HCT116 (cell line): ENCODE data around the gene CPT2. TPM values are rescaled to one million over a fixed set of nuclear protein-coding genes. Genes with fewer than 3 reads are reported as not detected.

ENCODE experiments used
- ATAC-seq: fragments of 200-7000 bp; cut with Tn5 transposase; 2 replicates; pipeline ENCODE4 v1.9.1; 2020; ENCODE audit warnings: mild to moderate bottlenecking, moderate library complexity
- BruUV-seq: library from RNA; stranded (reverse); fragments of 400-500 nt; replicated peaks from 2 replicates; lab custom pipeline; 2021; lab: Mats Ljungman, UMichigan
- CTCF ChIA-PET: fragments of 300-600 bp; sonication (Branson Sonifier 250); formaldehyde crosslinking; loops from one replicate; lab custom pipeline; 2021; ENCODE audit warnings: antibody characterized with exemption; lab: Charles Lee
- POLR2A ChIA-PET: fragments of 300-600, 350-600 bp; sonication (Branson Sonifier 250); formaldehyde crosslinking; loops from one replicate; lab custom pipeline; 2021; ENCODE audit warnings: antibody characterized with exemption; lab: Charles Lee
- RAD21 ChIA-PET, 2 experiments: fragments of 300-600 bp; sonication (Branson Sonifier 250); formaldehyde crosslinking; loops; one replicate each; lab custom pipeline; 2023; ENCODE audit warnings: low total read pairs in 2 of 2; ENCODE audit not compliant: uncharacterized antibody in 2 of 2, unreplicated experiment in 2 of 2, low non-redundant PET in 1 of 2; lab: Charles Lee
- DNase-seq: peaks from one replicate; pipeline ENCODE4 v3.0.0-alpha.2; 2010; ENCODE audit warnings: low read depth, low spot score
- H2AFZ ChIP-seq: fragments of 200-600 bp; shearing (Covaris generic), sonication (generic); 2 replicates; pipeline ENCODE4 v1.6.1; 2017; ENCODE audit warnings: low read depth, mixed run types, mixed read lengths, antibody characterized with exemption, low read length; ENCODE audit not compliant: poor library complexity, severe bottlenecking
- H3K27ac ChIP-seq: 2 replicates; pipeline ENCODE4 v1.5.1; 2012; ENCODE audit warnings: low read depth, low read length
- H3K27me3 ChIP-seq: fragments of 200-600 bp; sonication (generic); 2 replicates; pipeline ENCODE4 v1.6.1; 2016; ENCODE audit warnings: mixed run types, low read length, mixed read lengths; ENCODE audit not compliant: insufficient read depth
- H3K36me3 ChIP-seq, 2 experiments: fragments of 200-500 bp in 1 of 2; fragments of 200-600 bp in 1 of 2; sonication (Bioruptor generic) in 1 of 2; sonication (generic) in 1 of 2; 2 replicates each; pipeline versions ENCODE4 v1.5.1 to v1.6.1; 2014 to 2016; ENCODE audit warnings: low read length in 2 of 2, inconsistent platforms in 1 of 2, mixed read lengths in 1 of 2, mixed run types in 1 of 2; ENCODE audit not compliant: insufficient read depth in 2 of 2, control insufficient read depth in 1 of 2
- H3K4me1 ChIP-seq, 2 experiments: fragments of 200-600 bp in 1 of 2; sonication (generic) in 1 of 2; 2 replicates each; pipeline versions ENCODE4 v1.5.1 to v1.6.1; 2012 to 2017; ENCODE audit warnings: low read length in 2 of 2, inconsistent platforms in 1 of 2, mild to moderate bottlenecking in 1 of 2, mixed read lengths in 1 of 2, mixed run types in 1 of 2, moderate library complexity in 1 of 2; ENCODE audit not compliant: insufficient read depth in 2 of 2, control insufficient read depth in 1 of 2
- H3K4me2 ChIP-seq: fragments of 200-600 bp; sonication (generic); 2 replicates; pipeline ENCODE4 v1.6.1; 2017; ENCODE audit warnings: mixed run types, low read length, mixed read lengths
- H3K4me3 ChIP-seq, 2 experiments: fragments of 200-600 bp in 1 of 2; sonication (generic) in 1 of 2; replicated peaks in 1 of 2; 2 replicates each; pipeline ENCODE4 v1.5.1; 2011 to 2016; ENCODE audit warnings: low read length in 2 of 2, control low read depth in 1 of 2, low read depth in 1 of 2, mild to moderate bottlenecking in 1 of 2, mixed read lengths in 1 of 2, mixed run types in 1 of 2
- H3K79me2 ChIP-seq: fragments of 200-600 bp; sonication (generic); 2 replicates; pipeline ENCODE4 v1.6.1; 2017; ENCODE audit warnings: mild to moderate bottlenecking, mixed run types, low read length, moderate library complexity, mixed read lengths; ENCODE audit not compliant: insufficient read depth
- H3K9ac ChIP-seq: fragments of 200-600 bp; sonication (generic); 2 replicates; pipeline ENCODE4 v1.6.1; 2016; ENCODE audit warnings: low read length, mixed read lengths
- H3K9me2 ChIP-seq: fragments of 200-600 bp; sonication (generic), shearing (Covaris generic); 2 replicates; pipeline ENCODE4 v1.6.1; 2017; ENCODE audit warnings: mixed run types, mild to moderate bottlenecking, moderate library complexity; ENCODE audit not compliant: insufficient read depth
- H3K9me3 ChIP-seq, 2 experiments: fragments of 200-500 bp in 1 of 2; fragments of 200-600 bp in 1 of 2; sonication (Bioruptor generic) in 1 of 2; sonication (generic) in 1 of 2; 2 replicates each; pipeline ENCODE4 v1.6.1; 2014 to 2017; ENCODE audit warnings: low read length in 2 of 2, mixed read lengths in 2 of 2, inconsistent platforms in 1 of 2, low read depth in 1 of 2, mild to moderate bottlenecking in 1 of 2, mixed run types in 1 of 2, moderate library complexity in 1 of 2; ENCODE audit not compliant: control insufficient read depth in 1 of 2, insufficient read depth in 1 of 2
- H4K20me1 ChIP-seq: fragments of 200-600 bp; sonication (generic), shearing (Covaris generic); 2 replicates; pipeline ENCODE4 v1.6.1; 2017; ENCODE audit warnings: mixed run types, mild to moderate bottlenecking, moderate library complexity; ENCODE audit not compliant: insufficient read depth
- CEBPB ChIP-seq: IDR thresholded peaks from 2 replicates; pipeline ENCODE4 v1.6.1; 2012; ENCODE audit warnings: low read depth
- ELF1 ChIP-seq: IDR thresholded peaks from 2 replicates; pipeline ENCODE4 v1.6.1; 2012; ENCODE audit warnings: low read depth, borderline replicate concordance
- JUND ChIP-seq: IDR thresholded peaks from 2 replicates; pipeline ENCODE4 v1.6.1; 2012
- POLR2AphosphoS5 ChIP-seq: IDR thresholded peaks from 2 replicates; pipeline ENCODE4 v1.6.1; 2011; ENCODE audit warnings: mild to moderate bottlenecking, low read depth, low read length, moderate library complexity
- YY1 ChIP-seq: IDR thresholded peaks from 2 replicates; pipeline ENCODE4 v1.6.1; 2011; ENCODE audit warnings: low read length, low read depth, moderate library complexity, mild to moderate bottlenecking; ENCODE audit not compliant: insufficient replicate concordance; ENCODE audit errors: extremely low read depth
- ZFX ChIP-seq: fragments of 450-650 bp; IDR thresholded peaks from 2 replicates; pipeline ENCODE4 v1.6.1; 2017
- intact Hi-C: fragments of 100-400 bp; cut with micrococcal nuclease; formaldehyde crosslinking; loops from 2 replicates; pipeline ENCODE4 v1.10.0; 2022
- total RNA-seq: library from RNA; stranded (reverse); gene quantifications from one replicate; pipeline ENCODE4 v1.2.1, GENCODE V29; 2021; ENCODE audit not compliant: unreplicated experiment
- TF ChIP-seq, protein P1 (sequence below): IDR thresholded peaks from 2 replicates; pipeline ENCODE4 v1.6.1; 2012; ENCODE audit warnings: low read depth
- TF ChIP-seq, protein P2 (sequence below), 3 experiments: fragments of 200-600 bp in 1 of 3; sonication (generic) in 1 of 3; IDR thresholded peaks in 2 of 3; conservative IDR thresholded peaks in 1 of 3; 2 replicates each; pipeline ENCODE4 v1.5.1; 2012 to 2017; ENCODE audit warnings: low read depth in 2 of 3, low read length in 2 of 3, antibody characterized with exemption in 1 of 3, borderline replicate concordance in 1 of 3, control low read depth in 1 of 3, mild to moderate bottlenecking in 1 of 3, mixed read lengths in 1 of 3, mixed run types in 1 of 3, moderate library complexity in 1 of 3; ENCODE audit not compliant: insufficient read depth in 1 of 3

Gene CPT2
- total RNA-seq, 1 experiment from 2014 or later, result 18.1 TPM

DNA sequence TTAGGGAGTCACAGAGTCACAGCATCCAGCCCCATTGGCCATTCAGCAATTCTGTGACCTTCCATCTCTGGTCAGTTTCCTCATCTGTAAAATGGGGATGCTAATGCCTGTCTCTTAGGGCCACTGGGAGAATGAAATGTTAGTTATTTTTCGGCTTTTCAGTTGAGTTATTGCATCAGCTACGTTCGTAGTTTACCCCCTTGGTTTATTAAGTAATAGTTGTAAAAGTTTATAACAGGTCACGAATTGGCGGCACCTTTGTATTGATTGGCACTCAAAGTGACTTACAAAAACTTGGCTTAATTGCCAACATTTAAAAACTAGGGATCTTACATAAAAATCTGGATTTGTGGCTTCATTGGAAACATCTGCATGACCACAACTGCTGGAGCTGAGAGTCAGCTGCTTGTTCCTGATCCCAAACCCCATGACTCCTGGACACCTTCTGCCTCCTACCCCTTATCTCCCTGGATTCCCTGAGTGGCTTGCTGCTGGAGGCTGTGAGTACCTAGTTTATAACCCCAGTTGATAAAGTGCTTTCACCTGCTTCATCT is 31.1 kb upstream of the CPT2 start:
- no peak for ATAC-seq
- ChIA-PET RAD21 (no interaction called here), POLR2A (no interaction called here), CTCF (no interaction called here)
- H2AFZ ChIP-seq, result no peak overlapping the region
- H3K79me2 ChIP-seq, result no peaks in the 10 kb centered on the region
- H4K20me1 ChIP-seq, result no peaks in the 10 kb centered on the region
- no peaks in the 10 kb centered on the region for H3K27me3 ChIP-seq
- H3K4me3 ChIP-seq, result no peak overlapping the region
- BruUV-seq, result no TSS peak
- H3K27ac ChIP-seq, result no peak overlapping the region
- H3K36me3 ChIP-seq, result no peaks in the 10 kb centered on the region
- intact Hi-C loops, result no loop called here
- H3K9me3 ChIP-seq, result no peaks in the 10 kb centered on the region
- H3K9ac ChIP-seq, result no peak overlapping the region
- H3K4me1 ChIP-seq, result no peaks in the 10 kb centered on the region
- H3K4me2 ChIP-seq, result no peak overlapping the region
- TF ChIP-seq ELF1 (no peak), POLR2AphosphoS5 (no peak), YY1 (no peak), JUND (no peak), ZFX (no peak), CEBPB (no peak)
- TF ChIP-seq, protein P1, sequence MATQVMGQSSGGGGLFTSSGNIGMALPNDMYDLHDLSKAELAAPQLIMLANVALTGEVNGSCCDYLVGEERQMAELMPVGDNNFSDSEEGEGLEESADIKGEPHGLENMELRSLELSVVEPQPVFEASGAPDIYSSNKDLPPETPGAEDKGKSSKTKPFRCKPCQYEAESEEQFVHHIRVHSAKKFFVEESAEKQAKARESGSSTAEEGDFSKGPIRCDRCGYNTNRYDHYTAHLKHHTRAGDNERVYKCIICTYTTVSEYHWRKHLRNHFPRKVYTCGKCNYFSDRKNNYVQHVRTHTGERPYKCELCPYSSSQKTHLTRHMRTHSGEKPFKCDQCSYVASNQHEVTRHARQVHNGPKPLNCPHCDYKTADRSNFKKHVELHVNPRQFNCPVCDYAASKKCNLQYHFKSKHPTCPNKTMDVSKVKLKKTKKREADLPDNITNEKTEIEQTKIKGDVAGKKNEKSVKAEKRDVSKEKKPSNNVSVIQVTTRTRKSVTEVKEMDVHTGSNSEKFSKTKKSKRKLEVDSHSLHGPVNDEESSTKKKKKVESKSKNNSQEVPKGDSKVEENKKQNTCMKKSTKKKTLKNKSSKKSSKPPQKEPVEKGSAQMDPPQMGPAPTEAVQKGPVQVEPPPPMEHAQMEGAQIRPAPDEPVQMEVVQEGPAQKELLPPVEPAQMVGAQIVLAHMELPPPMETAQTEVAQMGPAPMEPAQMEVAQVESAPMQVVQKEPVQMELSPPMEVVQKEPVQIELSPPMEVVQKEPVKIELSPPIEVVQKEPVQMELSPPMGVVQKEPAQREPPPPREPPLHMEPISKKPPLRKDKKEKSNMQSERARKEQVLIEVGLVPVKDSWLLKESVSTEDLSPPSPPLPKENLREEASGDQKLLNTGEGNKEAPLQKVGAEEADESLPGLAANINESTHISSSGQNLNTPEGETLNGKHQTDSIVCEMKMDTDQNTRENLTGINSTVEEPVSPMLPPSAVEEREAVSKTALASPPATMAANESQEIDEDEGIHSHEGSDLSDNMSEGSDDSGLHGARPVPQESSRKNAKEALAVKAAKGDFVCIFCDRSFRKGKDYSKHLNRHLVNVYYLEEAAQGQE, result no peak
- TF ChIP-seq, protein P2, sequence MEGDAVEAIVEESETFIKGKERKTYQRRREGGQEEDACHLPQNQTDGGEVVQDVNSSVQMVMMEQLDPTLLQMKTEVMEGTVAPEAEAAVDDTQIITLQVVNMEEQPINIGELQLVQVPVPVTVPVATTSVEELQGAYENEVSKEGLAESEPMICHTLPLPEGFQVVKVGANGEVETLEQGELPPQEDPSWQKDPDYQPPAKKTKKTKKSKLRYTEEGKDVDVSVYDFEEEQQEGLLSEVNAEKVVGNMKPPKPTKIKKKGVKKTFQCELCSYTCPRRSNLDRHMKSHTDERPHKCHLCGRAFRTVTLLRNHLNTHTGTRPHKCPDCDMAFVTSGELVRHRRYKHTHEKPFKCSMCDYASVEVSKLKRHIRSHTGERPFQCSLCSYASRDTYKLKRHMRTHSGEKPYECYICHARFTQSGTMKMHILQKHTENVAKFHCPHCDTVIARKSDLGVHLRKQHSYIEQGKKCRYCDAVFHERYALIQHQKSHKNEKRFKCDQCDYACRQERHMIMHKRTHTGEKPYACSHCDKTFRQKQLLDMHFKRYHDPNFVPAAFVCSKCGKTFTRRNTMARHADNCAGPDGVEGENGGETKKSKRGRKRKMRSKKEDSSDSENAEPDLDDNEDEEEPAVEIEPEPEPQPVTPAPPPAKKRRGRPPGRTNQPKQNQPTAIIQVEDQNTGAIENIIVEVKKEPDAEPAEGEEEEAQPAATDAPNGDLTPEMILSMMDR (IDR thresholded peaks at IDR 0.05 in 2 of 3, conservative IDR thresholded peaks at IDR 0.05 in 1 of 3; ENCODE audit: borderline replicate concordance in 1 of 3, insufficient read depth in 1 of 3, low read depth in 2 of 3, low read length in 2 of 3), result no peak
- DNase-seq, result no peak
- H3K9me2 ChIP-seq, result no peaks in the 10 kb centered on the region
